Smooth muscle cell (in vitro differentiated cells): Measurements from ENCODE around the gene SLC15A2. TPM values are rescaled to one million over a fixed set of nuclear protein-coding genes. Genes with fewer than 3 reads are reported as not detected.

Experiments
- DNase-seq: peaks from one replicate; lab custom pipeline; 2025; ENCODE audit not compliant: unreplicated experiment; lab: John Stamatoyannopoulos, UW
- H2AFZ ChIP-seq: fragments of 200-600 bp; sonication (generic); 2 replicates; pipeline ENCODE4 v1.6.0; 2016; ENCODE audit warnings: antibody characterized with exemption, low read depth, mild to moderate bottlenecking
- H3F3A ChIP-seq: fragments of 200-600 bp; sonication (generic); 2 replicates; pipeline ENCODE4 v1.6.0; 2017; ENCODE audit warnings: antibody characterized with exemption, low read depth
- H3K27ac ChIP-seq: fragments of 200-600 bp; sonication (generic); 2 replicates; pipeline ENCODE4 v1.5.1; 2016; ENCODE audit warnings: low read depth, mild to moderate bottlenecking
- H3K27me3 ChIP-seq: fragments of 200-600 bp; sonication (generic); 2 replicates; pipeline ENCODE4 v1.6.1; 2016; ENCODE audit warnings: low read depth, mild to moderate bottlenecking
- H3K36me3 ChIP-seq: fragments of 200-600 bp; sonication (generic); 2 replicates; pipeline ENCODE4 v1.5.1; 2016; ENCODE audit warnings: low read depth
- H3K4me1 ChIP-seq: fragments of 200-600 bp; sonication (generic); 2 replicates; pipeline ENCODE4 v1.5.1; 2016; ENCODE audit warnings: low read depth
- H3K4me2 ChIP-seq: fragments of 200-600 bp; sonication (generic); 2 replicates; pipeline ENCODE4 v1.6.0; 2016; ENCODE audit warnings: mild to moderate bottlenecking
- H3K4me3 ChIP-seq: fragments of 200-600 bp; sonication (generic); 2 replicates; pipeline ENCODE4 v1.5.1; 2016; ENCODE audit warnings: mild to moderate bottlenecking
- H3K79me2 ChIP-seq: fragments of 200-600 bp; sonication (generic); 2 replicates; pipeline ENCODE4 v1.6.0; 2016; ENCODE audit warnings: low read depth, mild to moderate bottlenecking
- H3K9ac ChIP-seq: fragments of 200-600 bp; sonication (generic); 2 replicates; pipeline ENCODE4 v1.6.0; 2016; ENCODE audit warnings: low read depth
- H3K9me3 ChIP-seq: fragments of 200-600 bp; sonication (generic); replicated peaks from 2 replicates; pipeline ENCODE4 v1.5.1; 2016; ENCODE audit warnings: low read depth
- H4K20me1 ChIP-seq: fragments of 200-600 bp; sonication (generic); 2 replicates; pipeline ENCODE4 v1.6.0; 2016; ENCODE audit warnings: low read depth
- CTCF ChIP-seq: fragments of 200-600 bp; sonication (generic); IDR thresholded peaks from 2 replicates; pipeline ENCODE4 v1.5.1; 2017; ENCODE audit warnings: borderline replicate concordance, mild to moderate bottlenecking, antibody characterized with exemption; ENCODE audit not compliant: insufficient read depth, poor library complexity, severe bottlenecking
- WGBS: methylation state at CpG from one replicate; pipeline ENCODE4 v1.1.7; 2016; ENCODE audit warnings: low lambda C conversion rate; 5-methylcytosine and 5-hydroxymethylcytosine counted together
- polyA plus RNA-seq: library from polyadenylated mRNA; unstranded; fragments of >200 nt; fragmentation: Nextera tagmentation; extraction: Ambion mirVana; gene quantifications from 2 replicates; pipeline ENCODE4 v1.2.1, GENCODE V29; 2016
- total RNA-seq: library from RNA; depleted of rRNA; stranded (reverse); fragments of >200 nt; gene quantifications from 2 replicates; pipeline ENCODE4 v1.2.3, GENCODE V29; 2014

The SLC15A2 gene
- total and polyA plus RNA-seq, 2 experiments from 2014 or later, result 0.07 to 0.36 TPM

GRCh38 chr3:121981473-121981872 is 87.3 kb downstream of the SLC15A2 start:
- WGBS, result 86% methylated on average over 2 of the region's 2 CpGs
- H3K4me2 ChIP-seq, result no peak overlapping the region
- H2AFZ ChIP-seq, result no peak overlapping the region

GRCh38 chr3:121985846-121986245 is 91.6 kb downstream of the SLC15A2 start:
- Histone ChIP-seq H4K20me1 (no peaks in the 10 kb centered on the region), H3K79me2 (no peaks in the 10 kb centered on the region), H3K4me1 (no peaks in the 10 kb centered on the region), H3K27ac (no peak overlapping the region), H3K27me3 (no peaks in the 10 kb centered on the region), H3K9ac (no peak overlapping the region), H3F3A (peaks cover 6% of the 10 kb centered on the region), H3K4me2 (no peak overlapping the region), H3K4me3 (no peak overlapping the region), H3K36me3 (no peaks in the 10 kb centered on the region), H3K9me3 (peaks cover 10% of the 10 kb centered on the region), H2AFZ (no peak overlapping the region)
- DNase-seq, result no peak
- no peak for TF ChIP-seq CTCF
- 72% methylated on average over 2 of the region's 2 CpGs for WGBS

More at GRCh38 chr3:121981473-121981872, 87.3 kb downstream of the SLC15A2 start:
- Histone ChIP-seq H3K79me2 (no peaks in the 10 kb centered on the region), H3K4me1 (no peaks in the 10 kb centered on the region), H3K4me3 (no peak overlapping the region), H3K27ac (no peak overlapping the region), H4K20me1 (no peaks in the 10 kb centered on the region), H3K9me3 (peaks cover 10% of the 10 kb centered on the region), H3F3A (no peaks in the 10 kb centered on the region), H3K9ac (no peak overlapping the region), H3K27me3 (no peaks in the 10 kb centered on the region), H3K36me3 (no peaks in the 10 kb centered on the region)
- TF ChIP-seq CTCF, result no peak
- DNase-seq, result no peak

GRCh38 chr3:121988146-121988545 is 93.9 kb downstream of the SLC15A2 start:
- Histone ChIP-seq H3K27ac (no peak overlapping the region), H3K9ac (no peak overlapping the region), H3K27me3 (no peaks in the 10 kb centered on the region), H3F3A (peaks cover 6% of the 10 kb centered on the region), H4K20me1 (no peaks in the 10 kb centered on the region), H3K36me3 (no peaks in the 10 kb centered on the region), H3K9me3 (peaks cover 10% of the 10 kb centered on the region), H3K4me1 (no peaks in the 10 kb centered on the region), H3K4me2 (no peak overlapping the region), H2AFZ (peak overlapping the region; percentile 34), H3K79me2 (no peaks in the 10 kb centered on the region), H3K4me3 (no peak overlapping the region)
- no peak for TF ChIP-seq CTCF
- WGBS, result 39% methylated on average over 2 of the region's 2 CpGs
- DNase-seq, result no peak

GRCh38 chr3:121989943-121990342 is 95.7 kb downstream of the SLC15A2 start:
- H3K4me2 ChIP-seq, result no peak overlapping the region

More at GRCh38 chr3:121989943-121990342, 95.7 kb downstream of the SLC15A2 start:
- DNase-seq, result no peak
- H3K27me3 ChIP-seq, result no peaks in the 10 kb centered on the region
- H2AFZ ChIP-seq, result peak overlapping the region; percentile 57
- no peaks in the 10 kb centered on the region for H4K20me1 ChIP-seq
- H3K4me1 ChIP-seq, result no peaks in the 10 kb centered on the region
- H3K79me2 ChIP-seq, result no peaks in the 10 kb centered on the region
- no peak overlapping the region for H3K9ac ChIP-seq
- peaks cover 6% of the 10 kb centered on the region for H3F3A ChIP-seq
- H3K4me3 ChIP-seq, result no peak overlapping the region
- H3K27ac ChIP-seq, result peak overlapping the region; percentile 70
- no peaks in the 10 kb centered on the region for H3K9me3 ChIP-seq
- no peaks in the 10 kb centered on the region for H3K36me3 ChIP-seq
- TF ChIP-seq CTCF, result no peak
